Mesothelial cell of epicardium (in vitro differentiated cells): ENCODE data around the gene RIPPLY3. TPM values are rescaled to one million over a fixed set of nuclear protein-coding genes. Genes with fewer than 3 reads are reported as not detected.

Source experiments
- DNase-seq, 2 experiments: peaks; one replicate each; pipeline ENCODE4 v3.0.0; 2021; ENCODE audit warnings: low spot score in 2 of 2; ENCODE audit not compliant: unreplicated experiment in 2 of 2
- H3K27ac Mint-ChIP-seq: 2 replicates; pipeline ENCODE4 v1.8.0; 2021; ENCODE audit warnings: mixed read lengths
- H3K27me3 Mint-ChIP-seq: 2 replicates; pipeline ENCODE4 v1.8.0; 2021; ENCODE audit warnings: low read depth, mixed read lengths
- H3K36me3 Mint-ChIP-seq: 2 replicates; pipeline ENCODE4 v1.8.0; 2021; ENCODE audit warnings: mixed read lengths
- H3K4me1 Mint-ChIP-seq: 2 replicates; pipeline ENCODE4 v1.8.0; 2021; ENCODE audit warnings: mixed read lengths
- H3K4me3 Mint-ChIP-seq: 2 replicates; pipeline ENCODE4 v1.8.0; 2021; ENCODE audit warnings: mild to moderate bottlenecking, moderate library complexity, mixed read lengths
- H3K9me3 Mint-ChIP-seq: 2 replicates; pipeline ENCODE4 v1.8.0; 2021; ENCODE audit warnings: mixed read lengths
- total RNA-seq: library from RNA; stranded (reverse); gene quantifications from 3 replicates; pipeline ENCODE4 v1.2.1, GENCODE V29; 2021
- TF ChIP-seq, protein P1 (sequence below): fragments of 200-600 bp; sonication (generic); IDR thresholded peaks from one replicate; pipeline ENCODE4 v1.5.0; 2021; ENCODE audit warnings: antibody characterized with exemption; ENCODE audit not compliant: unreplicated experiment

RIPPLY3 gene
- total RNA-seq, 1 donor from 2014 or later, result 0.54 TPM

DNA sequence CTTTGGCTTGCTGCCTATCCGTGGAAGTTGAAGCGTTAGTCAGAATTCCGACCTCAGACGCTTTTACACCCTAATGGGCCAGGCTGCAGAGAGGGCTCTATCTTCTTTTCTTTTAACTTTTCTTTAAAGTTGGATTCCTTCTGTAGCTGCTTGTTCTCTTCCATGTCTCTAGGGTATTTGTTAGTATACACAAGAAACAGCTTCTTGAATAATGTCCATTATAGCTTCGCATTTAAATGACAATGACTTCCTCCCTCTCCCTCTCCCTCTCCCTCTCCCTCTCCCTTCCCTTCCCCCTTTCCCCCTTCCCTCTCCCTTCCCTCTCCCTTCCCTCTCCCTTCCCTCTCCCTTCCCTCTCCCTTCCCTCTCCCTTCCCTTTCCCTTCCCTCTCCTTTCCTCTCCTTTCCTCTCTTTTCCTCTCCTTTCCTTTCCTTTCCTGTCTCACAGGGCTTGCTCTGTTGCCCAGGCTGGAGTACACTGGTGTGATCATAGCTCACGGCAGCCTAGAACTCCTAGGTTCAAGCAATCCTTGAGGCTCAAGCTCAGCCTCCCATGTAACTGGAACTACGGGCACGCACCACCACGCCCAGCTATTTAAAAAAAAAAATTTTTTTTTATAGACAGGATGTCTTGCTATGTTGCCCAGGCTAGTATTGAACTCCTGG is 33.0 kb downstream of the RIPPLY3 start:
- DNase-seq, result no peak
- no peaks in the 10 kb centered on the region for H3K27me3 Mint-ChIP-seq
- H3K4me3 Mint-ChIP-seq, result no peak overlapping the region
- no peak overlapping the region for H3K27ac Mint-ChIP-seq
- peaks cover 4% of the 10 kb centered on the region for H3K9me3 Mint-ChIP-seq
- TF ChIP-seq, protein P1, sequence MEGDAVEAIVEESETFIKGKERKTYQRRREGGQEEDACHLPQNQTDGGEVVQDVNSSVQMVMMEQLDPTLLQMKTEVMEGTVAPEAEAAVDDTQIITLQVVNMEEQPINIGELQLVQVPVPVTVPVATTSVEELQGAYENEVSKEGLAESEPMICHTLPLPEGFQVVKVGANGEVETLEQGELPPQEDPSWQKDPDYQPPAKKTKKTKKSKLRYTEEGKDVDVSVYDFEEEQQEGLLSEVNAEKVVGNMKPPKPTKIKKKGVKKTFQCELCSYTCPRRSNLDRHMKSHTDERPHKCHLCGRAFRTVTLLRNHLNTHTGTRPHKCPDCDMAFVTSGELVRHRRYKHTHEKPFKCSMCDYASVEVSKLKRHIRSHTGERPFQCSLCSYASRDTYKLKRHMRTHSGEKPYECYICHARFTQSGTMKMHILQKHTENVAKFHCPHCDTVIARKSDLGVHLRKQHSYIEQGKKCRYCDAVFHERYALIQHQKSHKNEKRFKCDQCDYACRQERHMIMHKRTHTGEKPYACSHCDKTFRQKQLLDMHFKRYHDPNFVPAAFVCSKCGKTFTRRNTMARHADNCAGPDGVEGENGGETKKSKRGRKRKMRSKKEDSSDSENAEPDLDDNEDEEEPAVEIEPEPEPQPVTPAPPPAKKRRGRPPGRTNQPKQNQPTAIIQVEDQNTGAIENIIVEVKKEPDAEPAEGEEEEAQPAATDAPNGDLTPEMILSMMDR, result no peak
- H3K4me1 Mint-ChIP-seq, result no peaks in the 10 kb centered on the region
- no peaks in the 10 kb centered on the region for H3K36me3 Mint-ChIP-seq

DNA sequence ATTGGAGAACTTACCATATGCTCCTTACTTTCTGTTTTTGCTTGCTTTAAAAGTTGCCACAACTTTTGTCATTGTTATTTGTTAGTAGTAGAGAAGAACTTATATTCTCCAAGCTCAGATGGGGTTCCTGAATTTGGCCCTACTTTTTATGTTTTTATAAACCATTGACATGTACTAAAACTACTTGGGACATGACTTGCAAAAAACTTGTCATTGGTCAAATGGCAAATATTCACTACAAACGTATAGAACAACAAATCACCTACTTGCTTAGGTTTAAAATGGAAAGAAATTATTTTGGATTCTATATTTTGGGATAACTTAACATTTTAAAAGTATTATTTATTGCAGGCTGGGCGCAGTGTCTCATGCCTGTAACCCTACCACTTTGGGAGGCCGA is 33.7 kb downstream of the RIPPLY3 start:
- no peaks in the 10 kb centered on the region for H3K27me3 Mint-ChIP-seq
- TF ChIP-seq, protein P1, result no peak
- H3K4me1 Mint-ChIP-seq, result no peaks in the 10 kb centered on the region
- H3K4me3 Mint-ChIP-seq, result no peak overlapping the region
- DNase-seq, result no peak
- H3K27ac Mint-ChIP-seq, result no peak overlapping the region
- peaks cover 4% of the 10 kb centered on the region for H3K9me3 Mint-ChIP-seq
- no peaks in the 10 kb centered on the region for H3K36me3 Mint-ChIP-seq

DNA sequence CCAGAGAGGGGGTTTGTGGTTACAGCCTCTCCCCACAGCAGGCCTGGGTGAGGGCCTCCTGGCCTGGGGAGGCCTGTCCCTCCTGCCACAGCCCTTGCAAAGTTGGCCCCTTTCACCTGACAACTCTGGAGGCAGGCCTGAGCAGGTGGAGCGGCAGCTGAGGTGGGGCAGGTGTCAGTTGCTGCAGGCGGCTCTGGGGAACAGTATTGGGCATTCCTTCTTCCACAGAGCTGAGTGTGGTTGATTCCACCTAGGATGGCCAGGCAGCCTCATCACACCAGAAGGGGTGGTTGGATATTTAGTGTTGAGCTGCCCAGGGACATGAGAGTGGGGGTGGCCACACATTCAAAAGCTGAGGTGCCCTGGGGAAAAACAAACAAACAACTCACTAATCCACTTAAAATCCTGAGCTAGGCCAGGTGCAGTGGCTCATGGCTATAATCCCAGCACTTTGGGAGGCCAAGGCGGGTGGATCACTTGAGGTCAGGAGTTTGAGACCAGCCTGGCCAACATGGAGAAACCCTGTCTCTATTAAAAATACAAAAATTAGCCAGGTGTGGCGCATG is 35.3 kb downstream of the RIPPLY3 start:
- Mint-ChIP-seq H3K4me1 (peaks cover 6% of the 10 kb centered on the region), H3K4me3 (no peak overlapping the region), H3K27me3 (no peaks in the 10 kb centered on the region), H3K27ac (no peak overlapping the region), H3K9me3 (no peaks in the 10 kb centered on the region), H3K36me3 (no peaks in the 10 kb centered on the region)
- TF ChIP-seq, protein P1, result no peak
- DNase-seq, result no peak

DNA sequence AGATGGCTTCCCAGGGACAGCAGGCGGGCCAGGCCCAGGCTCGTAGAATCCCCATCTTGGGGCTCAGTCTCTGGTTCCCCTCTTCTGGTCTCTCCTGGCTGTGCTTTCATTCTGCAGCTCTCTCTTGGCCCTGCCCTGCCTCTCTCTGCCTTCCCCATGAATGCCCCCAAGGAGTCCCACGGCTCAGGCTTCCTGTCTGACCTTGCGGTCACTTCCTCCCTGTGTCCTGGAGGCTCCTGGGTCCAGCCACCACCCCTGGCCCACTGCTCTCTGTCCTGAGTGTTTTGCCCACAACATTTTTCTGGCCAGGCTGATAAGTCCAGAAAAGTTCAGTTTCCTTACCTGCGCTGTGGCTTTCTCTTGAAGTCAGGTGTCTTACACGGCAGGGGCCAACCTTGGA is 37.3 kb downstream of the RIPPLY3 start:
- Mint-ChIP-seq H3K27ac (no peak overlapping the region), H3K27me3 (no peaks in the 10 kb centered on the region), H3K36me3 (no peaks in the 10 kb centered on the region), H3K9me3 (peaks cover 4% of the 10 kb centered on the region), H3K4me1 (peaks cover 7% of the 10 kb centered on the region), H3K4me3 (no peak overlapping the region)
- DNase-seq, result no peak
- TF ChIP-seq, protein P1, result no peak

DNA sequence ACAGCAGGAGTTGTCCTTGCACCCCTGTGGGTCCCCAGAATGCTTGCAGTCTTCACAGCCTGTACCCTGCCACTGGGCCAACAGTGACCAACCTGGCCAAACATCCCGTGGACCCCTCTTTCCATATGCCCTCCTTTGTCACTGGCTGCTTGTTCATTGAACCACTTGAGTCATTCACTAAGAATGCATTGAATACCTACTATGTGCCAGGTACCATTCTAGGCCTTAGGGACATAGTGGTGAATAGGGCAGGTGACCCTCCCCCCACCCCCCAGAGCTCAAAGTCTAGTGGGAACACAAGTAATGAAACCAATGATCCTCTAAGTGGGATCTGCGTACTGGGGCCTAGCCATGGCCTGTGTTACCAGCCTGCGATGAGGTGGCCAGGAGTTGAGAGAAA is 38.1 kb downstream of the RIPPLY3 start:
- Mint-ChIP-seq H3K36me3 (peaks cover 2% of the 10 kb centered on the region), H3K27ac (no peak overlapping the region), H3K27me3 (no peaks in the 10 kb centered on the region), H3K4me3 (no peak overlapping the region), H3K4me1 (peaks cover 7% of the 10 kb centered on the region), H3K9me3 (peaks cover 9% of the 10 kb centered on the region)
- TF ChIP-seq, protein P1, result no peak
- no peak for DNase-seq
